Keratinocyte (primary cell): ENCODE measurements around the gene ATG4B. TPM values are rescaled to one million over a fixed set of nuclear protein-coding genes. Genes with fewer than 3 reads are reported as not detected.
A peak's percentile ranks its signal among the peaks of the same experiment; 100 is the strongest.

Source experiments
- DNase-seq: peaks from one replicate; pipeline ENCODE4 v3.0.0-alpha.2; 2011; ENCODE audit warnings: low read depth, missing footprints, low spot score
- FAIRE-seq: peaks from 2 replicates; lab custom pipeline; 2011; peaks lifted over from hg19 to GRCh38; lab: Jason Lieb, UNC
- H2AFZ ChIP-seq: 2 replicates; pipeline ENCODE4 v1.6.0; 2012; ENCODE audit warnings: low read length, control low read depth, inconsistent platforms; ENCODE audit not compliant: control insufficient read depth
- H3K27ac ChIP-seq: 2 replicates; pipeline ENCODE4 v1.5.1; 2011; ENCODE audit warnings: low read length; ENCODE audit not compliant: control insufficient read depth, insufficient read depth
- H3K27me3 ChIP-seq: 3 replicates; pipeline ENCODE4 v1.6.0; 2011; ENCODE audit warnings: low read length; ENCODE audit not compliant: control insufficient read depth, insufficient read depth; ENCODE audit errors: extremely low read depth
- H3K36me3 ChIP-seq, 2 experiments: 2 replicates in 1 of 2; 3 replicates in 1 of 2; pipeline ENCODE4 v1.5.1; 2011; ENCODE audit warnings: low read length in 2 of 2, mild to moderate bottlenecking in 1 of 2; ENCODE audit not compliant: control insufficient read depth in 2 of 2, insufficient read depth in 2 of 2; ENCODE audit errors: extremely low read depth in 1 of 2
- H3K4me1 ChIP-seq: 3 replicates; pipeline ENCODE4 v1.5.1; 2011; ENCODE audit warnings: low read length; ENCODE audit not compliant: control insufficient read depth, insufficient read depth; ENCODE audit errors: extremely low read depth
- H3K4me2 ChIP-seq: 3 replicates; pipeline ENCODE4 v1.6.0; 2011; ENCODE audit warnings: low read depth, low read length; ENCODE audit not compliant: control insufficient read depth, insufficient read depth; ENCODE audit errors: extremely low read depth
- H3K4me3 ChIP-seq, 3 experiments: fragments of 200-600 bp in 1 of 3; sonication (generic) in 1 of 3; 2 replicates in 2 of 3; 3 replicates in 1 of 3; pipeline ENCODE4 v1.5.1; 2011 to 2016; ENCODE audit warnings: low read length in 3 of 3, mild to moderate bottlenecking in 3 of 3, control low read depth in 2 of 3, inconsistent platforms in 1 of 3, low read depth in 1 of 3, mixed read lengths in 1 of 3, mixed run types in 1 of 3, moderate library complexity in 1 of 3; ENCODE audit not compliant: control insufficient read depth in 2 of 3, insufficient read depth in 2 of 3; ENCODE audit errors: extremely low read depth in 1 of 3
- H3K79me2 ChIP-seq: 2 replicates; pipeline ENCODE4 v1.6.0; 2012; ENCODE audit warnings: low read length; ENCODE audit not compliant: control insufficient read depth, insufficient read depth
- H3K9ac ChIP-seq: 3 replicates; pipeline ENCODE4 v1.6.0; 2011; ENCODE audit warnings: low read length; ENCODE audit not compliant: control insufficient read depth, insufficient read depth; ENCODE audit errors: extremely low read depth
- H3K9me1 ChIP-seq: 3 replicates; pipeline ENCODE4 v1.6.0; 2011; ENCODE audit warnings: low read length; ENCODE audit not compliant: control insufficient read depth, insufficient read depth; ENCODE audit errors: extremely low read depth
- H3K9me3 ChIP-seq: 2 replicates; pipeline ENCODE4 v1.5.1; 2012; ENCODE audit warnings: low read depth, low read length; ENCODE audit not compliant: control insufficient read depth
- H4K20me1 ChIP-seq: 3 replicates; pipeline ENCODE4 v1.6.0; 2011; ENCODE audit warnings: low read length; ENCODE audit not compliant: control insufficient read depth, insufficient read depth; ENCODE audit errors: extremely low read depth
- CTCF ChIP-seq, 3 experiments: IDR thresholded peaks in 1 of 3; conservative IDR thresholded peaks in 1 of 3; optimal IDR thresholded peaks in 1 of 3; 2 replicates in 2 of 3; 3 replicates in 1 of 3; pipeline versions ENCODE3 to v1.5.1; 2011; ENCODE audit warnings: low read length in 3 of 3, mild to moderate bottlenecking in 3 of 3, moderate library complexity in 2 of 3, control low read depth in 1 of 3, inconsistent platforms in 1 of 3; ENCODE audit not compliant: insufficient read depth in 2 of 3; ENCODE audit errors: extremely low read depth in 1 of 3
- EZH2 ChIP-seq: IDR thresholded peaks from one replicate; pipeline ENCODE4 v1.6.1; 2012; ENCODE audit warnings: inconsistent platforms, mild to moderate bottlenecking, low read length, moderate library complexity
- dilution Hi-C: fragments of 300-500 bp; cut with MboI; formaldehyde crosslinking; loops from one replicate; pipeline ENCODE4 v1.7.0; 2020; ENCODE audit warnings: low sequenced_read_pairs; ENCODE audit not compliant: extremely low pct_ligation_motif_present
- polyA plus RNA-seq, 5 experiments: library from polyadenylated mRNA; depleted of rRNA in 3 of 5; stranded (reverse) in 3 of 5; stranded (forward) in 1 of 5; unstranded in 1 of 5; fragments of >200 nt; gene quantifications; 1 replicate in 1 of 5; 2 replicates in 3 of 5; 3 replicates in 1 of 5; pipeline versions ENCODE4 v1.2.1 to v1.2.3, GENCODE V29; 2011 to 2012; ENCODE audit warnings: missing spikeins in 2 of 5, low read depth in 1 of 5, low replicate concordance in 1 of 5

Gene ATG4B
- polyA plus RNA-seq, 1 donor (not counting 4 experiments of a cell fraction or from before 2014, with no cell fraction given): 69.0 TPM

- Histone ChIP-seq H3K27me3 (no peaks in the 10 kb centered on the region), H3K4me2 (no peak overlapping the region), H3K9me3 (no peaks in the 10 kb centered on the region), H3K4me3 (no peak overlapping the region), H3K27ac (no peak overlapping the region), H4K20me1 (no peaks in the 10 kb centered on the region), H3K9me1 (no peaks in the 10 kb centered on the region), H2AFZ (no peak overlapping the region), H3K36me3 (peaks cover 17 to 34% of the 10 kb centered on the region in 2 experiments), H3K9ac (no peak overlapping the region), H3K4me1 (peaks cover 6% of the 10 kb centered on the region), H3K79me2 (peaks cover 86% of the 10 kb centered on the region)
- dilution Hi-C loops: no loop called here
- FAIRE-seq: no peak
- no peak for DNase-seq
- no peak for TF ChIP-seq EZH2
- no peak for TF ChIP-seq CTCF (optimal IDR thresholded peaks at IDR 0.05 in 1 of 3, IDR thresholded peaks at IDR 0.05 in 1 of 3, conservative IDR thresholded peaks at IDR 0.05 in 1 of 3; ENCODE audit: extremely low read depth in 1 of 3, insufficient read depth in 2 of 3, low read length in 3 of 3)
These were observed 3.9 kb upstream of the ATG4B start for GRCh38 chr2:241633561-241633960.

- no peak for DNase-seq
- Histone ChIP-seq H4K20me1 (no peaks in the 10 kb centered on the region), H3K9me3 (no peaks in the 10 kb centered on the region), H2AFZ (peak overlapping the region; percentile 63), H3K4me3 (peak overlapping the region; percentile 91 to 96 (median 94)), H3K4me1 (peaks cover 9% of the 10 kb centered on the region), H3K36me3 (peaks cover 15 to 32% of the 10 kb centered on the region in 2 experiments), H3K79me2 (peaks cover 89% of the 10 kb centered on the region), H3K27me3 (no peaks in the 10 kb centered on the region), H3K27ac (peak overlapping the region; percentile 82), H3K4me2 (peak overlapping the region; percentile 86), H3K9ac (peak overlapping the region; percentile 96), H3K9me1 (no peaks in the 10 kb centered on the region)
- no peak for FAIRE-seq
- no peak for TF ChIP-seq EZH2
- no peak for TF ChIP-seq CTCF (optimal IDR thresholded peaks at IDR 0.05 in 1 of 3, IDR thresholded peaks at IDR 0.05 in 1 of 3, conservative IDR thresholded peaks at IDR 0.05 in 1 of 3; ENCODE audit: extremely low read depth in 1 of 3, insufficient read depth in 2 of 3, low read length in 3 of 3)
- dilution Hi-C loops: no loop called here
These were observed 1.7 kb upstream of the ATG4B start for GRCh38 chr2:241635756-241636155.
